H9 (cell line): ENCODE results near the gene LY6G5B. TPM values are rescaled to one million over a fixed set of nuclear protein-coding genes. Genes with fewer than 3 reads are reported as not detected.
A peak's percentile ranks its signal among the peaks of the same experiment; 100 is the strongest.

ENCODE experiments used
- DNase-seq: peaks from one replicate; pipeline ENCODE4 v3.0.0-alpha.2; 2017
- H2AFZ ChIP-seq: one replicate; pipeline ENCODE4 v1.6.1; 2013; ENCODE audit warnings: mild to moderate bottlenecking, low read length, control low read depth, moderate library complexity
- H2AK5ac ChIP-seq: 2 replicates; pipeline ENCODE4 v1.6.1; 2013; ENCODE audit warnings: low read length, control low read depth, mixed read lengths; ENCODE audit not compliant: insufficient read length
- H2BK120ac ChIP-seq: one replicate; pipeline ENCODE4 v1.6.1; 2013; ENCODE audit warnings: low read depth, mild to moderate bottlenecking, low read length, control low read depth, inconsistent platforms; ENCODE audit not compliant: poor library complexity, severe bottlenecking
- H2BK12ac ChIP-seq: 2 replicates; pipeline ENCODE4 v1.6.1; 2013; ENCODE audit warnings: low read length, control low read depth, mixed read lengths, low read depth; ENCODE audit not compliant: insufficient read length
- H2BK15ac ChIP-seq: 2 replicates; pipeline ENCODE4 v1.6.1; 2013; ENCODE audit warnings: low read depth, low read length, control low read depth
- H2BK20ac ChIP-seq: one replicate; pipeline ENCODE4 v1.6.1; 2013; ENCODE audit warnings: low read depth, mild to moderate bottlenecking, low read length, control low read depth, inconsistent platforms; ENCODE audit not compliant: poor library complexity, severe bottlenecking
- H2BK5ac ChIP-seq: 2 replicates; pipeline ENCODE4 v1.6.1; 2013; ENCODE audit warnings: low read length, control low read depth, mixed read lengths; ENCODE audit not compliant: insufficient read length
- H3K14ac ChIP-seq: 2 replicates; pipeline ENCODE4 v1.6.1; 2013; ENCODE audit warnings: low read length, control low read depth; ENCODE audit not compliant: insufficient read depth
- H3K18ac ChIP-seq: 2 replicates; pipeline ENCODE4 v1.6.1; 2013; ENCODE audit warnings: low read depth, mild to moderate bottlenecking, mixed read lengths, low read length, control low read depth; ENCODE audit not compliant: insufficient read length
- H3K23ac ChIP-seq: 2 replicates; pipeline ENCODE4 v1.6.1; 2013; ENCODE audit warnings: low read length, control low read depth, mixed read lengths, low read depth; ENCODE audit not compliant: insufficient read length
- H3K23me2 ChIP-seq: 2 replicates; pipeline ENCODE4 v1.6.1; 2013; ENCODE audit warnings: low read depth, mild to moderate bottlenecking, mixed read lengths, low read length, control low read depth; ENCODE audit not compliant: insufficient read length, poor library complexity, severe bottlenecking
- H3K27ac ChIP-seq: 2 replicates; pipeline ENCODE4 v1.5.1; 2013; ENCODE audit warnings: low read length, control low read depth, mixed read lengths, low read depth; ENCODE audit not compliant: insufficient read length
- H3K27me3 ChIP-seq: 2 replicates; pipeline ENCODE4 v1.6.1; 2013; ENCODE audit warnings: low read length, control low read depth, inconsistent platforms; ENCODE audit not compliant: insufficient read depth
- H3K4ac ChIP-seq: 2 replicates; pipeline ENCODE4 v1.6.1; 2013; ENCODE audit warnings: low read depth, mild to moderate bottlenecking, control low read depth, inconsistent platforms, low read length, moderate library complexity
- H3K4me1 ChIP-seq: 2 replicates; pipeline ENCODE4 v1.6.1; 2013; ENCODE audit warnings: low read length, control low read depth, inconsistent platforms; ENCODE audit not compliant: insufficient read depth
- H3K4me2 ChIP-seq: 2 replicates; pipeline ENCODE4 v1.6.1; 2013; ENCODE audit warnings: low read length, control low read depth, mixed read lengths; ENCODE audit not compliant: insufficient read length, insufficient read depth
- H3K56ac ChIP-seq: 2 replicates; pipeline ENCODE4 v1.6.1; 2013; ENCODE audit warnings: low read depth, mild to moderate bottlenecking, mixed read lengths, low read length, control low read depth; ENCODE audit not compliant: insufficient read length
- H3K79me1 ChIP-seq: 2 replicates; pipeline ENCODE4 v1.6.1; 2013; ENCODE audit warnings: low read depth, mild to moderate bottlenecking, moderate library complexity, low read length, control low read depth, inconsistent platforms; ENCODE audit not compliant: insufficient read depth, poor library complexity, severe bottlenecking
- H3K79me2 ChIP-seq: 2 replicates; pipeline ENCODE4 v1.6.1; 2013; ENCODE audit warnings: low read length, control low read depth, inconsistent platforms; ENCODE audit not compliant: insufficient read depth
- H3K9ac ChIP-seq: 2 replicates; pipeline ENCODE4 v1.6.1; 2013; ENCODE audit warnings: low read length, control low read depth, mixed read lengths; ENCODE audit not compliant: insufficient read length; ENCODE audit errors: extremely low read depth
- H3K9me3 ChIP-seq: one replicate; pipeline ENCODE4 v1.6.1; 2013; ENCODE audit warnings: low read depth, low read length, inconsistent platforms; ENCODE audit not compliant: control insufficient read depth
- H3T11ph ChIP-seq: one replicate; pipeline ENCODE4 v1.6.1; 2013; ENCODE audit warnings: mild to moderate bottlenecking, low read length, control low read depth, inconsistent platforms
- H4K20me1 ChIP-seq: one replicate; pipeline ENCODE4 v1.6.1; 2013; ENCODE audit not compliant: control insufficient read depth, insufficient read length, insufficient read depth
- H4K5ac ChIP-seq: 2 replicates; pipeline ENCODE4 v1.6.1; 2013; ENCODE audit warnings: low read depth, mild to moderate bottlenecking, mixed read lengths, low read length, control low read depth; ENCODE audit not compliant: insufficient read length
- H4K8ac ChIP-seq: replicated peaks from 2 replicates; pipeline ENCODE4 v1.6.1; 2013; ENCODE audit warnings: low read length, control low read depth, mixed read lengths, low read depth; ENCODE audit not compliant: insufficient read length
- H4K91ac ChIP-seq: 2 replicates; pipeline ENCODE4 v1.6.1; 2013; ENCODE audit warnings: low read depth, mild to moderate bottlenecking, moderate library complexity, mixed read lengths, low read length, control low read depth; ENCODE audit not compliant: insufficient read length
- H3K27ac Mint-ChIP-seq, 3 experiments: 2 replicates in 2 of 3; 3 replicates in 1 of 3; pipeline ENCODE4 v1.8.0; 2020 to 2021; ENCODE audit warnings: mixed read lengths in 3 of 3, mild to moderate bottlenecking in 1 of 3, moderate library complexity in 1 of 3
- H3K27me3 Mint-ChIP-seq: 2 replicates; pipeline ENCODE4 v1.8.0; 2021; ENCODE audit warnings: low read depth, mild to moderate bottlenecking, moderate library complexity, mixed read lengths
- H3K36me3 Mint-ChIP-seq, 3 experiments: 2 replicates in 2 of 3; 3 replicates in 1 of 3; pipeline ENCODE4 v1.8.0; 2020 to 2021; ENCODE audit warnings: low read depth in 3 of 3, mixed read lengths in 3 of 3; ENCODE audit not compliant: insufficient read depth in 1 of 3
- H3K4me1 Mint-ChIP-seq, 2 experiments: 2 replicates each; pipeline ENCODE4 v1.8.0; 2020; ENCODE audit warnings: mixed read lengths in 2 of 2
- H3K4me3 Mint-ChIP-seq, 2 experiments: 2 replicates in 1 of 2; 3 replicates in 1 of 2; pipeline ENCODE4 v1.8.0; 2020 to 2021; ENCODE audit warnings: mild to moderate bottlenecking in 2 of 2, mixed read lengths in 2 of 2, moderate library complexity in 1 of 2
- H3K9me3 Mint-ChIP-seq, 2 experiments: 2 replicates in 1 of 2; 3 replicates in 1 of 2; pipeline ENCODE4 v1.8.0; 2020; ENCODE audit warnings: mild to moderate bottlenecking in 2 of 2, mixed read lengths in 2 of 2, moderate library complexity in 1 of 2
- WGBS: extraction: QIAGEN DNeasy Blood & Tissue Kit; methylation state at CpG from one replicate; pipeline ENCODE4 v1.1.7; 2013; ENCODE audit warnings: missing lambda C conversion rate, low lambda C conversion rate, mixed read lengths; ENCODE audit not compliant: insufficient read length; ENCODE audit errors: extremely low coverage; 5-methylcytosine and 5-hydroxymethylcytosine counted together
- total RNA-seq: library from RNA; stranded (reverse); gene quantifications from 2 replicates; pipeline ENCODE4 v1.2.1, GENCODE V29; 2021
- TF ChIP-seq, protein P1 (sequence below): fragments of 200-600 bp; sonication (generic); conservative IDR thresholded peaks from 3 replicates; pipeline ENCODE4 v1.8.0; 2021; ENCODE audit warnings: antibody characterized with exemption, mild to moderate bottlenecking

LY6G5B gene
- total RNA-seq, 1 experiment from 2014 or later: 21.6 TPM

GRCh38 chr6:31702819-31703716, 33.3 kb downstream of the LY6G5B start, which contains the start of gene ABHD16A:
TSS of gene ABHD16A (minus strand) at chr6:31703324. CDS start at chr6:31703281, 43 bp downstream.
- Mint-ChIP-seq H3K36me3 (peaks cover 0 to 18% (median 4%) of the 10 kb centered on the region in 3 experiments; a peak in 4 of 7 replicates), H3K4me1 (peaks cover 11% of the 10 kb centered on the region in 2 experiments), H3K4me3 (peak within 1 kb of the TSS; percentile 96 to 98), H3K27ac (peak within 1 kb of the TSS; percentile 91 to 96 (median 96)), H3K9me3 (no peaks in the 10 kb centered on the region; a peak in 1 of 5 replicates), H3K27me3 (peaks cover 1% of the 10 kb centered on the region; the same call in 1 of the 2 replicates)
- no peak within 1 kb of the TSS for H4K91ac ChIP-seq
- H2BK12ac ChIP-seq: no peak within 1 kb of the TSS
- no peak within 1 kb of the TSS for H4K5ac ChIP-seq
- H4K20me1 ChIP-seq: no peaks in the 10 kb centered on the region
- H3K23me2 ChIP-seq: peaks cover 6% of the 10 kb centered on the region
- WGBS: no CpG with 5 or more reads among the region's 54 CpGs
- no peak within 1 kb of the TSS; the same call in 1 of the 2 replicates for H3K4ac ChIP-seq
- H2BK120ac ChIP-seq: no peak within 1 kb of the TSS
- H3K4me2 ChIP-seq: peak within 1 kb of the TSS; percentile 91
- H3K23ac ChIP-seq: no peak within 1 kb of the TSS
- H3K14ac ChIP-seq: peak within 1 kb of the TSS; percentile 81
- no peak within 1 kb of the TSS for H3K27ac ChIP-seq
- H3K4me1 ChIP-seq: peaks cover 4% of the 10 kb centered on the region; the same call in 1 of the 2 replicates
- H3K9ac ChIP-seq: peak within 1 kb of the TSS; percentile 79
- TF ChIP-seq, protein P1, sequence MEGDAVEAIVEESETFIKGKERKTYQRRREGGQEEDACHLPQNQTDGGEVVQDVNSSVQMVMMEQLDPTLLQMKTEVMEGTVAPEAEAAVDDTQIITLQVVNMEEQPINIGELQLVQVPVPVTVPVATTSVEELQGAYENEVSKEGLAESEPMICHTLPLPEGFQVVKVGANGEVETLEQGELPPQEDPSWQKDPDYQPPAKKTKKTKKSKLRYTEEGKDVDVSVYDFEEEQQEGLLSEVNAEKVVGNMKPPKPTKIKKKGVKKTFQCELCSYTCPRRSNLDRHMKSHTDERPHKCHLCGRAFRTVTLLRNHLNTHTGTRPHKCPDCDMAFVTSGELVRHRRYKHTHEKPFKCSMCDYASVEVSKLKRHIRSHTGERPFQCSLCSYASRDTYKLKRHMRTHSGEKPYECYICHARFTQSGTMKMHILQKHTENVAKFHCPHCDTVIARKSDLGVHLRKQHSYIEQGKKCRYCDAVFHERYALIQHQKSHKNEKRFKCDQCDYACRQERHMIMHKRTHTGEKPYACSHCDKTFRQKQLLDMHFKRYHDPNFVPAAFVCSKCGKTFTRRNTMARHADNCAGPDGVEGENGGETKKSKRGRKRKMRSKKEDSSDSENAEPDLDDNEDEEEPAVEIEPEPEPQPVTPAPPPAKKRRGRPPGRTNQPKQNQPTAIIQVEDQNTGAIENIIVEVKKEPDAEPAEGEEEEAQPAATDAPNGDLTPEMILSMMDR: no peak
- H3K79me1 ChIP-seq: peaks cover 6% of the 10 kb centered on the region
- no peaks in the 10 kb centered on the region for H3K27me3 ChIP-seq
- H2AFZ ChIP-seq: peak within 1 kb of the TSS; percentile 43
- no peak within 1 kb of the TSS for H4K8ac ChIP-seq
- peak; percentile 99 for DNase-seq
- H3K56ac ChIP-seq: no peak within 1 kb of the TSS
- H3K79me2 ChIP-seq: peaks cover 2% of the 10 kb centered on the region; the same call in 1 of the 2 replicates
- H3K9me3 ChIP-seq: no peaks in the 10 kb centered on the region
- no peak within 1 kb of the TSS for H2BK5ac ChIP-seq
- H2BK15ac ChIP-seq: no peak within 1 kb of the TSS
- H3T11ph ChIP-seq: no peak within 1 kb of the TSS
- no peak within 1 kb of the TSS for H2BK20ac ChIP-seq
- peak within 1 kb of the TSS; percentile 94 for H3K18ac ChIP-seq
- H2AK5ac ChIP-seq: no peak within 1 kb of the TSS
